SU-DHL-6 (cell line): ENCODE measurements around the gene HLA-A.
"Not testable (repeated sequence)": the region's sequence is repeated elsewhere in the genome, so short reads cannot be mapped to it uniquely, and the experiment has no call there.

Experiments
- H2AFZ ChIP-seq: fragments of 200-600 bp; sonication (generic); 2 replicates; pipeline ENCODE4 v1.6.1; 2014; ENCODE audit warnings: low read depth, mild to moderate bottlenecking, moderate library complexity, mixed read lengths, antibody characterized with exemption, low read length; ENCODE audit not compliant: severe bottlenecking
- H3F3A ChIP-seq: fragments of 200-600 bp; shearing (Covaris generic); 2 replicates; pipeline ENCODE4 v1.6.0; 2016; ENCODE audit warnings: antibody characterized with exemption, mild to moderate bottlenecking; ENCODE audit not compliant: insufficient read depth
- H3K27ac ChIP-seq: fragments of 200-600 bp; sonication (generic); 2 replicates; pipeline ENCODE4 v1.5.1; 2016; ENCODE audit warnings: low read depth, mild to moderate bottlenecking, low read length, moderate library complexity, mixed read lengths
- H3K27me3 ChIP-seq: fragments of 200-600 bp; sonication (generic), shearing (Covaris generic); 2 replicates; pipeline ENCODE4 v1.6.0; 2014; ENCODE audit warnings: mild to moderate bottlenecking, low read length
- H3K36me3 ChIP-seq: fragments of 200-600 bp; sonication (generic); 2 replicates; pipeline ENCODE4 v1.6.1; 2014; ENCODE audit warnings: mild to moderate bottlenecking, low read length, mixed read lengths
- H3K4me2 ChIP-seq: fragments of 300-600, 200-600 bp; shearing (Covaris generic), sonication (generic); 2 replicates; pipeline ENCODE4 v1.6.0; 2014; ENCODE audit warnings: low read length, low read depth, mild to moderate bottlenecking; ENCODE audit not compliant: poor library complexity, severe bottlenecking
- H3K4me3 ChIP-seq: fragments of 200-600 bp; sonication (generic); 2 replicates; pipeline ENCODE4 v1.5.1; 2014; ENCODE audit warnings: antibody characterized with exemption, low read length, mild to moderate bottlenecking, mixed read lengths; ENCODE audit not compliant: insufficient read depth, poor library complexity, severe bottlenecking
- H3K79me2 ChIP-seq: fragments of 200-600 bp; sonication (generic); 2 replicates; pipeline ENCODE4 v1.6.1; 2014; ENCODE audit warnings: mild to moderate bottlenecking, low read length, moderate library complexity; ENCODE audit not compliant: insufficient read depth
- H3K9ac ChIP-seq: fragments of 200-600 bp; sonication (generic); 2 replicates; pipeline ENCODE4 v1.7.0; 2014; ENCODE audit warnings: mild to moderate bottlenecking, low read length
- H3K9me2 ChIP-seq: fragments of 200-600 bp; sonication (generic); replicated peaks from 2 replicates; pipeline ENCODE4 v1.6.1; 2014; ENCODE audit warnings: low read length; ENCODE audit not compliant: insufficient read depth
- H3K9me3 ChIP-seq: fragments of 200-600 bp; sonication (generic); 2 replicates; pipeline ENCODE4 v1.6.1; 2014; ENCODE audit warnings: low read length, mixed read lengths; ENCODE audit not compliant: insufficient read depth
- H4K20me1 ChIP-seq: fragments of 200-600 bp; sonication (generic); 2 replicates; pipeline ENCODE4 v1.6.1; 2014; ENCODE audit warnings: low read depth, mild to moderate bottlenecking, antibody characterized with exemption, low read length, moderate library complexity, mixed read lengths
- CTCF ChIP-seq: fragments of 200-600 bp; sonication (generic); IDR thresholded peaks from one replicate; pipeline ENCODE4 v1.5.1; 2017; ENCODE audit warnings: antibody characterized with exemption, mild to moderate bottlenecking, low read length, moderate library complexity; ENCODE audit not compliant: insufficient read depth, poor library complexity, severe bottlenecking
- EZH2phosphoT487 ChIP-seq: fragments of 200-600 bp; sonication (generic), shearing (Covaris generic); conservative IDR thresholded peaks from 2 replicates; pipeline ENCODE4 v1.6.1; 2018; ENCODE audit warnings: mild to moderate bottlenecking, antibody characterized with exemption, low read length, moderate library complexity, mixed read lengths

Gene HLA-A

GRCh38 chr6:29975561-29975907 is 33.2 kb downstream of the HLA-A start:
- H2AFZ ChIP-seq, result no peak overlapping the region
- no peak overlapping the region for H3K4me3 ChIP-seq
- no peak for TF ChIP-seq CTCF
- TF ChIP-seq EZH2phosphoT487, result no peak
- H4K20me1 ChIP-seq, result no peaks in the 10 kb centered on the region
- no peaks in the 10 kb centered on the region for H3F3A ChIP-seq
- no peak overlapping the region for H3K27ac ChIP-seq
- H3K9me2 ChIP-seq, result no peaks in the 10 kb centered on the region
- no peaks in the 10 kb centered on the region for H3K9me3 ChIP-seq
- H3K9ac ChIP-seq, result no peak overlapping the region
- no peak overlapping the region for H3K4me2 ChIP-seq
- no peaks in the 10 kb centered on the region for H3K36me3 ChIP-seq
- H3K27me3 ChIP-seq, result no peaks in the 10 kb centered on the region
- no peaks in the 10 kb centered on the region for H3K79me2 ChIP-seq

GRCh38 chr6:29976253-29976587 is 33.9 kb downstream of the HLA-A start:
- H3K36me3 ChIP-seq, result no peaks in the 10 kb centered on the region
- no peaks in the 10 kb centered on the region for H3F3A ChIP-seq
- no peak for TF ChIP-seq EZH2phosphoT487
- no peaks in the 10 kb centered on the region for H3K9me3 ChIP-seq
- H3K27me3 ChIP-seq, result no peaks in the 10 kb centered on the region
- H3K9me2 ChIP-seq, result no peaks in the 10 kb centered on the region
- H3K9ac ChIP-seq, result 0 out of 2 replicates have a peak overlapping the region, but pooled peaks have one; percentile 25
- no peak overlapping the region for H2AFZ ChIP-seq
- no peak overlapping the region for H3K27ac ChIP-seq
- H3K79me2 ChIP-seq, result no peaks in the 10 kb centered on the region
- H3K4me2 ChIP-seq, result peak overlapping the region; percentile 41
- H3K4me3 ChIP-seq, result no peak overlapping the region
- H4K20me1 ChIP-seq, result no peaks in the 10 kb centered on the region

GRCh38 chr6:29976588-29977424 is 34.5 kb downstream of the HLA-A start:
- H4K20me1 ChIP-seq, result no peaks in the 10 kb centered on the region
- no peaks in the 10 kb centered on the region for H3K79me2 ChIP-seq
- peak overlapping the region; percentile 25; the same call in 1 of the 2 replicates for H3K9ac ChIP-seq
- peak overlapping the region; percentile 41 for H3K4me2 ChIP-seq
- H3K9me2 ChIP-seq, result no peaks in the 10 kb centered on the region
- H3F3A ChIP-seq, result no peaks in the 10 kb centered on the region
- no peak for TF ChIP-seq CTCF
- TF ChIP-seq EZH2phosphoT487, result no peak
- H3K36me3 ChIP-seq, result no peaks in the 10 kb centered on the region
- H3K27me3 ChIP-seq, result no peaks in the 10 kb centered on the region
- H3K27ac ChIP-seq, result no peak overlapping the region
- H3K4me3 ChIP-seq, result no peak overlapping the region
- peak overlapping the region; percentile 27 for H2AFZ ChIP-seq
- no peaks in the 10 kb centered on the region for H3K9me3 ChIP-seq

- no peak for TF ChIP-seq CTCF
- H3K27ac ChIP-seq, result no peak overlapping the region
- peak overlapping the region; percentile 41 for H3K4me2 ChIP-seq
- H3F3A ChIP-seq, result no peaks in the 10 kb centered on the region
- H3K9ac ChIP-seq, result peak overlapping the region; percentile 25; the same call in 1 of the 2 replicates
- no peaks in the 10 kb centered on the region for H3K9me2 ChIP-seq
- no peaks in the 10 kb centered on the region for H3K9me3 ChIP-seq
- no peak overlapping the region for H3K4me3 ChIP-seq
- H4K20me1 ChIP-seq, result no peaks in the 10 kb centered on the region
- no peaks in the 10 kb centered on the region for H3K36me3 ChIP-seq
- H3K27me3 ChIP-seq, result no peaks in the 10 kb centered on the region
- H2AFZ ChIP-seq, result peak overlapping the region; percentile 27
- H3K79me2 ChIP-seq, result no peaks in the 10 kb centered on the region
Measured at GRCh38 chr6:29977425-29977727, 35.0 kb downstream of the HLA-A start.

- H2AFZ ChIP-seq, H3K4me2 ChIP-seq, H4K20me1 ChIP-seq, H3K9me2 ChIP-seq, H3K4me3 ChIP-seq, H3F3A ChIP-seq, H3K79me2 ChIP-seq, H3K27me3 ChIP-seq, H3K27ac ChIP-seq, H3K9me3 ChIP-seq, H3K9ac ChIP-seq, H3K36me3 ChIP-seq: not testable (repeated sequence)
Measured at GRCh38 chr6:29980013-29980412, 37.7 kb downstream of the HLA-A start.
